Neural cell (in vitro differentiated cells): ENCODE data around the gene CC2D1A. TPM values are rescaled to one million over a fixed set of nuclear protein-coding genes. Genes with fewer than 3 reads are reported as not detected.

Source experiments
- H2AFZ ChIP-seq: fragments of 200-600, 300-800 bp; sonication (generic), shearing (Covaris generic); 2 replicates; pipeline ENCODE4 v1.6.0; 2014; ENCODE audit warnings: low read depth, mild to moderate bottlenecking, antibody characterized with exemption, low read length, moderate library complexity
- H3F3A ChIP-seq: fragments of 200-600 bp; shearing (Covaris generic); 2 replicates; pipeline ENCODE4 v1.6.1; 2016; ENCODE audit warnings: mild to moderate bottlenecking, moderate library complexity, mixed read lengths, antibody characterized with exemption, low read length; ENCODE audit not compliant: insufficient read depth, poor library complexity, severe bottlenecking
- H3K27ac ChIP-seq: fragments of 200-600, 300-800 bp; sonication (generic), shearing (Covaris generic); 2 replicates; pipeline ENCODE4 v1.5.1; 2014; ENCODE audit warnings: mild to moderate bottlenecking, low read length, moderate library complexity
- H3K27me3 ChIP-seq: fragments of 300-800, 200-600 bp; sonication (generic), shearing (Covaris generic); 2 replicates; pipeline ENCODE4 v1.6.0; 2014; ENCODE audit warnings: mild to moderate bottlenecking, low read depth, low read length, moderate library complexity; ENCODE audit not compliant: insufficient read depth
- H3K36me3 ChIP-seq: fragments of 300-800, 200-600 bp; sonication (generic), shearing (Covaris generic); 2 replicates; pipeline ENCODE4 v1.5.1; 2014; ENCODE audit warnings: mild to moderate bottlenecking, antibody characterized with exemption, low read length, moderate library complexity; ENCODE audit not compliant: insufficient read depth
- H3K4me2 ChIP-seq: fragments of 300-800, 200-600 bp; sonication (generic), shearing (Covaris generic); 2 replicates; pipeline ENCODE4 v1.6.0; 2014; ENCODE audit warnings: mild to moderate bottlenecking, low read length
- H3K4me3 ChIP-seq: fragments of 300-800, 200-600 bp; sonication (generic), shearing (Covaris generic); 2 replicates; pipeline ENCODE4 v1.5.1; 2014; ENCODE audit warnings: mild to moderate bottlenecking, low read length, moderate library complexity
- H3K79me2 ChIP-seq: fragments of 200-600 bp; shearing (Covaris generic); replicated peaks from 2 replicates; pipeline ENCODE4 v1.6.0; 2014; ENCODE audit warnings: mild to moderate bottlenecking, low read length, moderate library complexity; ENCODE audit not compliant: insufficient read depth
- H3K9ac ChIP-seq: fragments of 300-800, 200-600 bp; sonication (generic), shearing (Covaris generic); 2 replicates; pipeline ENCODE4 v1.6.1; 2016; ENCODE audit warnings: mild to moderate bottlenecking, low read length, mixed read lengths
- H3K9me2 ChIP-seq: fragments of 200-600 bp; shearing (Covaris generic); 2 replicates; pipeline ENCODE4 v1.6.1; 2016; ENCODE audit warnings: mild to moderate bottlenecking, low read length, mixed read lengths; ENCODE audit not compliant: insufficient read depth
- H3K9me3 ChIP-seq: fragments of 200-600, 300-800 bp; sonication (generic), shearing (Covaris generic); 2 replicates; pipeline ENCODE4 v1.6.1; 2016; ENCODE audit warnings: mild to moderate bottlenecking, mixed run types, low read length, moderate library complexity, mixed read lengths
- H4K20me1 ChIP-seq: fragments of 200-600 bp; shearing (Covaris generic); 2 replicates; pipeline ENCODE4 v1.6.1; 2016; ENCODE audit warnings: mild to moderate bottlenecking, mixed run types; ENCODE audit not compliant: insufficient read depth
- CTCF ChIP-seq: fragments of 450-650 bp; IDR thresholded peaks from 2 replicates; pipeline ENCODE4 v1.5.1; 2014; ENCODE audit warnings: antibody characterized with exemption, mild to moderate bottlenecking, moderate library complexity; ENCODE audit not compliant: poor library complexity, severe bottlenecking
- EP300 ChIP-seq: fragments of 450-650 bp; conservative IDR thresholded peaks from 2 replicates; pipeline ENCODE4 v1.6.1; 2014; ENCODE audit warnings: antibody characterized with exemption, mild to moderate bottlenecking, moderate library complexity; ENCODE audit not compliant: poor library complexity, severe bottlenecking
- EZH2 ChIP-seq: fragments of 200-600, 300-800 bp; shearing (Covaris generic), sonication (generic); IDR thresholded peaks from 2 replicates; pipeline ENCODE4 v1.6.1; 2014; ENCODE audit warnings: antibody characterized with exemption, low read length, borderline replicate concordance, mild to moderate bottlenecking; ENCODE audit not compliant: insufficient read depth, poor library complexity, severe bottlenecking
- MXI1 ChIP-seq: fragments of 450-650 bp; conservative IDR thresholded peaks from 2 replicates; pipeline ENCODE4 v1.6.1; 2014; ENCODE audit warnings: antibody characterized with exemption, mild to moderate bottlenecking; ENCODE audit not compliant: poor library complexity, severe bottlenecking
- POLR2AphosphoS5 ChIP-seq: IDR thresholded peaks from 2 replicates; pipeline ENCODE4 v1.6.1; 2012
- RAD21 ChIP-seq: fragments of 450-650 bp; conservative IDR thresholded peaks from 2 replicates; pipeline ENCODE4 v1.6.1; 2014; ENCODE audit warnings: antibody characterized with exemption, mild to moderate bottlenecking, moderate library complexity
- SMC3 ChIP-seq: fragments of 450-650 bp; conservative IDR thresholded peaks from 2 replicates; pipeline ENCODE4 v1.6.1; 2014; ENCODE audit warnings: antibody characterized with exemption, mild to moderate bottlenecking, moderate library complexity; ENCODE audit not compliant: poor library complexity
- TAF1 ChIP-seq: IDR thresholded peaks from 2 replicates; pipeline ENCODE4 v1.6.1; 2012; ENCODE audit warnings: low read depth
- polyA plus RNA-seq: library from polyadenylated mRNA; depleted of rRNA; stranded (reverse); fragments of >200 nt; gene quantifications from 2 replicates; pipeline ENCODE4 v1.2.3, GENCODE V29; 2014
- TF ChIP-seq, protein P1 (sequence below): IDR thresholded peaks from 2 replicates; pipeline ENCODE4 v1.6.1; 2012; ENCODE audit warnings: borderline replicate concordance

CC2D1A gene
- polyA plus RNA-seq, 1 donor from 2014 or later, result 24.5 TPM

DNA sequence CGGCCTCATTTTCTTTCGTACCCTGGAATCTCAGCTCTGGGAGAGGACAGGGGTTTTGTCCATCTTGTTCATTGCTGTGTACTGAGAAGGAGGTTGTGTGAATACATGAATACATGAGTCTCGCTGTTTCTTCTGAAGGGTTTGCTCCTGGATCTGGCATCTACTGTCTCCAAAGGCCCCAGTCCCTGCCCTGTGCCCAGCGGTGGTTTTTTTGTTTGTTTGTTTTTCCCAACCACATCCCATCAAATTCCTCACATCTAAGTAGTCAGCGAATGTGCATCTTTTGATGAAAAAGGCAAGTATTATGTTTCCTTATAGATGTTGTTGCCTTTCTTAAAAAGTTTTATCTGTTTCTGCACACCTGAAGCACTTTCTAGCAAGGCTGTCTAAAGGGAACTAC, 58.8 kb downstream of the CC2D1A start:
- Histone ChIP-seq H2AFZ (no peak overlapping the region), H3K79me2 (no peaks in the 10 kb centered on the region)
- TF ChIP-seq EP300 (no peak), EZH2 (no peak), TAF1 (no peak), POLR2AphosphoS5 (no peak), MXI1 (no peak), RAD21 (no peak)
- TF ChIP-seq, protein P1, sequence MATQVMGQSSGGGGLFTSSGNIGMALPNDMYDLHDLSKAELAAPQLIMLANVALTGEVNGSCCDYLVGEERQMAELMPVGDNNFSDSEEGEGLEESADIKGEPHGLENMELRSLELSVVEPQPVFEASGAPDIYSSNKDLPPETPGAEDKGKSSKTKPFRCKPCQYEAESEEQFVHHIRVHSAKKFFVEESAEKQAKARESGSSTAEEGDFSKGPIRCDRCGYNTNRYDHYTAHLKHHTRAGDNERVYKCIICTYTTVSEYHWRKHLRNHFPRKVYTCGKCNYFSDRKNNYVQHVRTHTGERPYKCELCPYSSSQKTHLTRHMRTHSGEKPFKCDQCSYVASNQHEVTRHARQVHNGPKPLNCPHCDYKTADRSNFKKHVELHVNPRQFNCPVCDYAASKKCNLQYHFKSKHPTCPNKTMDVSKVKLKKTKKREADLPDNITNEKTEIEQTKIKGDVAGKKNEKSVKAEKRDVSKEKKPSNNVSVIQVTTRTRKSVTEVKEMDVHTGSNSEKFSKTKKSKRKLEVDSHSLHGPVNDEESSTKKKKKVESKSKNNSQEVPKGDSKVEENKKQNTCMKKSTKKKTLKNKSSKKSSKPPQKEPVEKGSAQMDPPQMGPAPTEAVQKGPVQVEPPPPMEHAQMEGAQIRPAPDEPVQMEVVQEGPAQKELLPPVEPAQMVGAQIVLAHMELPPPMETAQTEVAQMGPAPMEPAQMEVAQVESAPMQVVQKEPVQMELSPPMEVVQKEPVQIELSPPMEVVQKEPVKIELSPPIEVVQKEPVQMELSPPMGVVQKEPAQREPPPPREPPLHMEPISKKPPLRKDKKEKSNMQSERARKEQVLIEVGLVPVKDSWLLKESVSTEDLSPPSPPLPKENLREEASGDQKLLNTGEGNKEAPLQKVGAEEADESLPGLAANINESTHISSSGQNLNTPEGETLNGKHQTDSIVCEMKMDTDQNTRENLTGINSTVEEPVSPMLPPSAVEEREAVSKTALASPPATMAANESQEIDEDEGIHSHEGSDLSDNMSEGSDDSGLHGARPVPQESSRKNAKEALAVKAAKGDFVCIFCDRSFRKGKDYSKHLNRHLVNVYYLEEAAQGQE, result no peak

DNA sequence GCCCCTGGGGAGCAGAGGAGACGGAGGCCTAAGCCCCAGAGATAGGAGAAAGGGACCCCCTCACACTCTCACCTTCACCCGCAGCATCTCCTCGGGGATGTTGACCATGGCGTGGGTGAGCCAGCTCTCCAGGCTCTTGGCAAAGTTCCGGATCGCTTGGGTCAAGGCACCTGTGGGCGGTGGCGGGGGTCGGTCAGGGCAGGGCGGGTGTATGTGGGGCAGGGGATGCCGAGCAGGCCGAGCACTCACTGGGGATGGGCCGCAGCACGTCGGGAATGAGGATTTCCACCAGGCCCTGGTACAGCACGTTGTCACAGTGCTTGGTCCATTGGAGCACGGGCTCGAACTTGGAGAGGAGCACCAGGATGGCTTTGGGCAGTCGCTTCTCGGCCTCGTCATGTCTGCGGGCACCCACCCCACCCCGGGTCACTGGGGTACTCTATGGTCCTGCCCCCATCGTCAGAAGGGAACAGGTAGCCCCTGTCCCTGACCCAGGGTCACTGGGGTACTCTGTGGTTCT, 59.4 kb downstream of the CC2D1A start:
- Histone ChIP-seq H3F3A (no peaks in the 10 kb centered on the region), H3K9me3 (no peaks in the 10 kb centered on the region), H3K27me3 (no peaks in the 10 kb centered on the region), H3K79me2 (no peaks in the 10 kb centered on the region), H4K20me1 (no peaks in the 10 kb centered on the region), H3K9me2 (no peaks in the 10 kb centered on the region), H2AFZ (no peak overlapping the region), H3K9ac (no peak overlapping the region), H3K4me3 (no peak overlapping the region), H3K27ac (no peak overlapping the region), H3K36me3 (no peaks in the 10 kb centered on the region), H3K4me2 (no peak overlapping the region)
- TF ChIP-seq RAD21, result no peak
- TF ChIP-seq EP300, result no peak
- TF ChIP-seq SMC3, result no peak
- TF ChIP-seq POLR2AphosphoS5, result no peak
- no peak for TF ChIP-seq EZH2
- TF ChIP-seq MXI1, result no peak
- TF ChIP-seq, protein P1, result no peak
- no peak for TF ChIP-seq CTCF
- TF ChIP-seq TAF1, result no peak

More for the DNA sequence above, 58.8 kb downstream of the CC2D1A start:
- no peak overlapping the region for H3K27ac ChIP-seq
- no peaks in the 10 kb centered on the region for H3F3A ChIP-seq
- H3K36me3 ChIP-seq, result no peaks in the 10 kb centered on the region
- H3K27me3 ChIP-seq, result no peaks in the 10 kb centered on the region
- no peak overlapping the region for H3K9ac ChIP-seq
- H3K9me3 ChIP-seq, result no peaks in the 10 kb centered on the region
- H3K4me3 ChIP-seq, result no peak overlapping the region
- no peaks in the 10 kb centered on the region for H4K20me1 ChIP-seq
- H3K4me2 ChIP-seq, result no peak overlapping the region
- H3K9me2 ChIP-seq, result no peaks in the 10 kb centered on the region
